Measurements from ENCODE around the gene NPW. TPM values are rescaled to one million over a fixed set of nuclear protein-coding genes. Genes with fewer than 3 reads are reported as not detected.

NPW gene
- total and polyA plus RNA-seq, 2 donors (not counting 3 experiments of a cell fraction or from before 2014, with no cell fraction given): 0.84 to 3.3 TPM

DNA sequence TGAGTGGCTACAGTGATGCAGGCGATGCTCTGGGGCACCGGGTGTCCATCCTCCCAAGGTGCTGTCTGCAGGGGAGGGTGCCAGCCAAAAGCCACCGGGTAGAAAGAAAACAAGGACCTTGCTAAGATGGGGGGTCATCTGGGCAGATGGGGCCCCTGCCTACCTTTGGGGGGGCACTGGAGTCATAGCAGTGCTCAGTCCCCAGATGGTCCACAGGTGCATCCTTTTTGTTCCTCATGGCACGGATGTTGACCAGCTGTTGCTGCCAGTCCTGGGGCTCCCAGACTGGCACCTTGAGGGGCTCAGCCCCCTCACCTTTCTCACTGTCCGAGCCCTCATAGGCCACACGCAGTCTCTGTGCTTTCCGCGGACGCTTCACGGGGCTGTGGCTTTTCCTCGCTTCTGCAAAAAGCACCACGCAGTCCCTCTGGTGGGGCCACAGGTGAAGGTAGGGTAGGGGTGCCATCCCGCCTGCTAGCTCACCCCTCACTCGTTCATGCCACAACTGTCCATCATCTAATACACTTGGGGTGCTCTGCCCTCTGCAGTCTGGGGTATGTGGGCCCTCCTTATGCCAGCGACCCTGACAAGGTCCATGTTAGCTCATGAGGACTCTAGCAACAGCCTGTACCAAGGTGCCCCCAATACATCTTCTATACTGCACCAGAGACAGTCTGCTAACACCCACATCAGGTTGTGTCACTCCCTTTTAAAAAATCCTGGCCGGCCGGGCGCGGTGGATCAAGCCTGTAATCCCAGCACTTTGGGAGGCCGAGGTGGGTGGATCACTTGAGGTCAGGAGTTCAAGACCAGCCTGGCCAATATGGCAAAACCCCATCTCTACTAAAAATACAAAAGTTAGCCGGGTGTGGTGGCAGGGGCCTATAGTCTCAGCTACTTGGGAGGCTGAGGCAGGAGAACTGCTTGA, 26.6 kb downstream of the NPW start:
- BruUV-seq (replicated peaks): no TSS peak
- no peak for FAIRE-seq
- Histone ChIP-seq H3K27ac (ENCODE audit: insufficient read depth, low read depth, low read length) (no peak overlapping the region), H2AFZ (ENCODE audit: low read depth, low read length) (no peak overlapping the region), H3K4me2 (ENCODE audit: insufficient read depth, low read length) (no peak overlapping the region), H3K4me1 (ENCODE audit: control insufficient read depth, extremely low read depth, insufficient read depth, low read length) (peaks cover 35% of the 10 kb centered on the region), H3K4me3 (replicated peaks in 1 of 3; ENCODE audit: insufficient read depth in 1 of 3, low read depth in 1 of 3, low read length in 3 of 3) (peak overlapping the region in 1 of 3 experiments; percentile 82), H3K27me3 (ENCODE audit: control insufficient read depth in 2 of 2, insufficient read depth in 2 of 2, low read length in 2 of 2) (no peaks in the 10 kb centered on the region), H4K20me1 (replicated peaks; ENCODE audit: control insufficient read depth, extremely low read depth, insufficient read depth, low read length) (no peaks in the 10 kb centered on the region), H3K9me3 (replicated peaks; ENCODE audit: control insufficient read depth, insufficient read depth, low read length) (no peaks in the 10 kb centered on the region), H3K79me2 (ENCODE audit: control insufficient read depth, insufficient read depth, low read length) (peaks cover 10% of the 10 kb centered on the region), H3K9me1 (replicated peaks; ENCODE audit: control insufficient read depth, extremely low read depth, insufficient read depth, low read length) (no peaks in the 10 kb centered on the region), H3K36me3 (ENCODE audit: control insufficient read depth in 2 of 2, extremely low read depth in 1 of 2, insufficient read depth in 2 of 2, low read length in 2 of 2) (peaks cover 0 to 2% of the 10 kb centered on the region in 2 experiments), H3K9ac (replicated peaks; ENCODE audit: extremely low read depth, insufficient read depth, low read length) (no peak overlapping the region)
- TF ChIP-seq, protein P1, sequence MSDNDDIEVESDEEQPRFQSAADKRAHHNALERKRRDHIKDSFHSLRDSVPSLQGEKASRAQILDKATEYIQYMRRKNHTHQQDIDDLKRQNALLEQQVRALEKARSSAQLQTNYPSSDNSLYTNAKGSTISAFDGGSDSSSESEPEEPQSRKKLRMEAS (IDR thresholded peaks at IDR 0.05; ENCODE audit: insufficient read depth, insufficient read length): no peak
- TF ChIP-seq POLR2AphosphoS5 (IDR thresholded peaks at IDR 0.05; ENCODE audit: insufficient read depth, low read depth, low read length): no peak
- no peak for TF ChIP-seq MYC (IDR thresholded peaks at IDR 0.05; ENCODE audit: low read depth, low read length)
- TF ChIP-seq EZH2 (IDR thresholded peaks at IDR 0.05; ENCODE audit: borderline replicate concordance, low read depth, low read length, severe bottlenecking): no peak
- TF ChIP-seq JUN (IDR thresholded peaks at IDR 0.05; ENCODE audit: borderline replicate concordance, insufficient read depth, insufficient read length, low read depth): no peak
- TF ChIP-seq FOS (IDR thresholded peaks at IDR 0.05; ENCODE audit: borderline replicate concordance, insufficient read depth, low read length): no peak
- TF ChIP-seq GATA2 (IDR thresholded peaks at IDR 0.05; ENCODE audit: insufficient read depth, insufficient read length, low read depth, low read length): no peak
- TF ChIP-seq, protein P2, sequence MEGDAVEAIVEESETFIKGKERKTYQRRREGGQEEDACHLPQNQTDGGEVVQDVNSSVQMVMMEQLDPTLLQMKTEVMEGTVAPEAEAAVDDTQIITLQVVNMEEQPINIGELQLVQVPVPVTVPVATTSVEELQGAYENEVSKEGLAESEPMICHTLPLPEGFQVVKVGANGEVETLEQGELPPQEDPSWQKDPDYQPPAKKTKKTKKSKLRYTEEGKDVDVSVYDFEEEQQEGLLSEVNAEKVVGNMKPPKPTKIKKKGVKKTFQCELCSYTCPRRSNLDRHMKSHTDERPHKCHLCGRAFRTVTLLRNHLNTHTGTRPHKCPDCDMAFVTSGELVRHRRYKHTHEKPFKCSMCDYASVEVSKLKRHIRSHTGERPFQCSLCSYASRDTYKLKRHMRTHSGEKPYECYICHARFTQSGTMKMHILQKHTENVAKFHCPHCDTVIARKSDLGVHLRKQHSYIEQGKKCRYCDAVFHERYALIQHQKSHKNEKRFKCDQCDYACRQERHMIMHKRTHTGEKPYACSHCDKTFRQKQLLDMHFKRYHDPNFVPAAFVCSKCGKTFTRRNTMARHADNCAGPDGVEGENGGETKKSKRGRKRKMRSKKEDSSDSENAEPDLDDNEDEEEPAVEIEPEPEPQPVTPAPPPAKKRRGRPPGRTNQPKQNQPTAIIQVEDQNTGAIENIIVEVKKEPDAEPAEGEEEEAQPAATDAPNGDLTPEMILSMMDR (IDR thresholded peaks at IDR 0.05; ENCODE audit: extremely low read depth in 1 of 2, insufficient read depth in 1 of 2, low read depth in 1 of 2, low read length in 2 of 2): no peak
- TF ChIP-seq POLR2A (IDR thresholded peaks at IDR 0.05; ENCODE audit: low read depth, low read length): no peak
- no peak for DNase-seq (ENCODE audit: low read depth, low spot score)
- POLR2A ChIA-PET: interaction anchor here (1.1 to 2.4 kb wide), 2 partner anchors 81 to 109 kb away, joined by 4 to 7 read pairs; partner anchors contain the start of genes RPS2 and TRAF7
- intact Hi-C loops (cut with micrococcal nuclease) (loop anchor here (2.0 kb wide), 1 partner anchor 23 kb away; no protein-coding TSS in a partner anchor), dilution Hi-C loops (cut with MboI; ENCODE audit: extremely low pct_ligation_motif_present, low sequenced_read_pairs) (loop anchor here (25.0 kb wide), 1 partner anchor 116 kb away; the partner anchor contains the start of gene TRAF7)
- CTCF ChIA-PET: interaction anchor here (0.8 to 3.7 kb wide), 6 partner anchors 10 to 94 kb away, joined by 3 to 28 read pairs (median 11); no protein-coding TSS in a partner anchor
